K562 (cell line): ENCODE data around the gene MAD1L1. TPM values are rescaled to one million over a fixed set of nuclear protein-coding genes. Genes with fewer than 3 reads are reported as not detected.
A peak's percentile ranks its signal among the peaks of the same experiment; 100 is the strongest.

Experiments
- ATF7 ChIP-seq: fragments of 450-650 bp; IDR thresholded peaks from 2 replicates; pipeline ENCODE4 v1.7.1; 2014; ENCODE audit warnings: mild to moderate bottlenecking, moderate library complexity
- CAMTA2 ChIP-seq: fragments of 250-450 bp; sonication (Bioruptor Pico); conservative IDR thresholded peaks from 2 replicates; pipeline ENCODE4 v1.5.1; 2022
- CEBPG ChIP-seq, 3 experiments: fragments of 200-800 bp in 1 of 3; sonication (Bioruptor generic) in 1 of 3; sonication (generic) in 1 of 3; formaldehyde crosslinking in 1 of 3; IDR thresholded peaks in 2 of 3; conservative IDR thresholded peaks in 1 of 3; 2 replicates each; pipeline versions ENCODE4 v1.6.1 to v1.8.0; 2016 to 2022; ENCODE audit warnings: missing compliant biosample characterization in 2 of 3, missing genetic modification characterization in 2 of 3, mild to moderate bottlenecking in 1 of 3, missing genetic modification reagents in 1 of 3
- CREB3 ChIP-seq: fragments of 450-650 bp; conservative IDR thresholded peaks from 2 replicates; pipeline ENCODE4 v1.6.1; 2016; ENCODE audit warnings: missing genetic modification characterization, low read depth, mild to moderate bottlenecking, missing compliant biosample characterization, moderate library complexity
- CREM ChIP-seq: IDR thresholded peaks from 2 replicates; pipeline ENCODE4 v1.6.1; 2014; ENCODE audit warnings: antibody characterized with exemption, low read depth
- CTBP1 ChIP-seq: fragments of 450-650 bp; IDR thresholded peaks from 2 replicates; pipeline ENCODE4 v1.6.1; 2016; ENCODE audit warnings: borderline replicate concordance
- CXXC5 ChIP-seq: fragments of 250-450 bp; sonication (Bioruptor Pico); IDR thresholded peaks from 2 replicates; pipeline ENCODE4 v1.8.0; 2022; ENCODE audit warnings: inconsistent platforms, mild to moderate bottlenecking, moderate library complexity
- HCFC1 ChIP-seq: IDR thresholded peaks from 2 replicates; pipeline ENCODE4 v1.6.1; 2012; ENCODE audit warnings: low read depth, low read length, improper control_type of control experiment
- HDGF ChIP-seq: fragments of 450-650 bp; IDR thresholded peaks from 2 replicates; pipeline ENCODE4 v1.6.1; 2016
- HOMEZ ChIP-seq: fragments of 250-450 bp; sonication (Bioruptor Pico); IDR thresholded peaks from 2 replicates; pipeline ENCODE4 v1.4.0; 2020; ENCODE audit warnings: mild to moderate bottlenecking, moderate library complexity
- KLF13 ChIP-seq: fragments of 450-650 bp; IDR thresholded peaks from 2 replicates; pipeline ENCODE4 v1.6.1; 2016; ENCODE audit warnings: missing genetic modification characterization, low read depth, mild to moderate bottlenecking, missing compliant biosample characterization, moderate library complexity, borderline replicate concordance
- PHF20 ChIP-seq: fragments of 450-650 bp; IDR thresholded peaks from 2 replicates; pipeline ENCODE4 v1.6.1; 2018; ENCODE audit not compliant: partially characterized antibody
- RCOR1 ChIP-seq, 2 experiments: IDR thresholded peaks; 2 replicates each; pipeline ENCODE4 v1.6.1; 2012; ENCODE audit warnings: low read depth in 2 of 2, low read length in 2 of 2, borderline replicate concordance in 1 of 2, improper control_type of control experiment in 1 of 2
- TARDBP ChIP-seq: fragments of 450-650 bp; IDR thresholded peaks from 2 replicates; pipeline ENCODE4 v1.6.1; 2016
- TOE1 ChIP-seq, 2 experiments: fragments of 450-650 bp in 1 of 2; sonication (generic) in 1 of 2; formaldehyde crosslinking in 1 of 2; IDR thresholded peaks; 2 replicates each; pipeline versions ENCODE4 v1.7.1 to v1.8.0; 2016 to 2022; ENCODE audit warnings: borderline replicate concordance in 2 of 2, mild to moderate bottlenecking in 2 of 2, antibody characterized with exemption in 1 of 2, inconsistent platforms in 1 of 2, low read depth in 1 of 2, missing genetic modification reagents in 1 of 2, moderate library complexity in 1 of 2
- ZBTB2 ChIP-seq: fragments of 450-650 bp; IDR thresholded peaks from 2 replicates; pipeline ENCODE4 v1.6.1; 2016; ENCODE audit warnings: antibody characterized with exemption
- ZKSCAN1 ChIP-seq: fragments of 150-350 bp; IDR thresholded peaks from 2 replicates; pipeline ENCODE4 v1.6.1; 2016; ENCODE audit warnings: low read depth, low read length
- ZMIZ1 ChIP-seq, 2 experiments: fragments of 150-350 bp in 1 of 2; IDR thresholded peaks; 2 replicates each; pipeline ENCODE4 v1.6.1; 2012 to 2016; ENCODE audit warnings: low read depth in 2 of 2, low read length in 2 of 2, mild to moderate bottlenecking in 1 of 2, moderate library complexity in 1 of 2
- ZNF224 ChIP-seq: sonication (generic); formaldehyde crosslinking; IDR thresholded peaks from 2 replicates; pipeline ENCODE4 v1.8.0; 2022; ENCODE audit warnings: mild to moderate bottlenecking, missing genetic modification reagents
- polyA plus RNA-seq, 8 experiments: library from polyadenylated mRNA; depleted of rRNA in 4 of 8; stranded (reverse) in 5 of 8; unstranded in 3 of 8; fragments of >200 nt; fragmentation: Nextera tagmentation in 2 of 8; fragmentation: Illumina TruSeq in 1 of 8; extraction: Ambion mirVana in 2 of 8; extraction: Trizol in 1 of 8; gene quantifications; 2 replicates each; pipeline versions ENCODE4 v1.2.1 to v1.2.3, GENCODE V29; 2011 to 2014; ENCODE audit warnings: inconsistent platforms in 1 of 8, missing spikeins in 1 of 8
- total RNA-seq, 7 experiments: library from RNA; depleted of rRNA in 6 of 7; stranded (reverse); fragments of >200 nt in 6 of 7; fragmentation: Illumina TruSeq in 2 of 7; extraction: Trizol in 2 of 7; gene quantifications; 2 replicates each; pipeline versions ENCODE4 v1.2.1 to v1.2.3, GENCODE V29; 2011 to 2021; ENCODE audit warnings: low replicate concordance in 1 of 7

MAD1L1 gene
- total and polyA plus RNA-seq, 9 of the 15 experiments (the other 6 are each of a cell fraction or from before 2014, with no cell fraction given): 1.7 to 89.7 (median 18.0) TPM

GRCh38 chr7:1856161-1856887 lies 376.4 kb downstream of the MAD1L1 start (continued):
- peak in 1 of 2 experiments; percentile 96; a peak in 2 of 4 replicates for TF ChIP-seq ZMIZ1 (IDR thresholded peaks at IDR 0.05; ENCODE audit: low read depth in 2 of 2, low read length in 2 of 2)
- 0 out of 2 replicates have a peak, but pooled peaks have one; percentile 63 for TF ChIP-seq TOE1 (IDR thresholded peaks at IDR 0.05; ENCODE audit: borderline replicate concordance)
- no peak for TF ChIP-seq TOE1 (CRISPR knock-in tag; IDR thresholded peaks at IDR 0.05; ENCODE audit: borderline replicate concordance, low read depth)
- TF ChIP-seq ZKSCAN1: peak; percentile 46; the same call in 1 of the 2 replicates
- TF ChIP-seq HCFC1: no peak
- 0 out of 2 replicates have a peak, but pooled peaks have one; percentile 67 for TF ChIP-seq ZNF224 (CRISPR knock-in tag)
- TF ChIP-seq CTBP1: peak; percentile 85
- peak; percentile 70; the same call in 1 of the 2 replicates for TF ChIP-seq CREM
- peak; percentile 60 for TF ChIP-seq ATF7
- peak; percentile 99 for TF ChIP-seq CXXC5 (CRISPR knock-in tag)
- TF ChIP-seq ZBTB2: peak; percentile 62; the same call in 1 of the 2 replicates
- TF ChIP-seq CAMTA2 (CRISPR knock-in tag): no peak
- no peak for TF ChIP-seq PHF20
- peak; percentile 37; the same call in 1 of the 2 replicates for TF ChIP-seq CREB3
- TF ChIP-seq TARDBP: peak; percentile 86; the same call in 1 of the 2 replicates
- 0 out of 2 replicates have a peak, but pooled peaks have one; percentile 56 for TF ChIP-seq KLF13
- no peak for TF ChIP-seq HOMEZ (CRISPR knock-in tag)
- peak in 1 of 2 experiments; percentile 90; a peak in 3 of 4 replicates for TF ChIP-seq RCOR1 (IDR thresholded peaks at IDR 0.05; ENCODE audit: borderline replicate concordance in 1 of 2, low read depth in 2 of 2, low read length in 2 of 2)
- TF ChIP-seq CEBPG (CRISPR knock-in tag; IDR thresholded peaks at IDR 0.05): no peak
- TF ChIP-seq CEBPG (tag; conservative IDR thresholded peaks at IDR 0.05 in 1 of 2, IDR thresholded peaks at IDR 0.05 in 1 of 2): no peak
- TF ChIP-seq HDGF: no peak
